ENCODE measurements around the gene DUSP22. TPM values are rescaled to one million over a fixed set of nuclear protein-coding genes. Genes with fewer than 3 reads are reported as not detected.

Gene DUSP22
- total RNA-seq, 1 experiment from 2014 or later = 25.0 TPM

- Mint-ChIP-seq H3K27me3 (ENCODE audit: low read depth) (peaks cover 2% of the 10 kb centered on the region), H3K4me1 (peaks cover 8% of the 10 kb centered on the region in 2 experiments; a peak in 3 of 4 replicates), H3K36me3 (ENCODE audit: insufficient read depth in 1 of 3, low read depth in 3 of 3) (peaks cover 18 to 49% (median 22%) of the 10 kb centered on the region in 3 experiments), H3K9me3 (peaks cover 92 to 97% of the 10 kb centered on the region in 2 experiments), H3K4me3 (no peak overlapping the region), H3K27ac (no peak overlapping the region)
- H3T11ph ChIP-seq (ENCODE audit: low read length) = no peak overlapping the region
- no peaks in the 10 kb centered on the region for H4K20me1 ChIP-seq (ENCODE audit: control insufficient read depth, insufficient read depth, insufficient read length)
- no peak overlapping the region for H4K91ac ChIP-seq (ENCODE audit: insufficient read length, low read depth, low read length)
- no peak overlapping the region for H2BK12ac ChIP-seq (ENCODE audit: insufficient read length, low read depth, low read length)
- H4K5ac ChIP-seq (ENCODE audit: insufficient read length, low read depth, low read length) = no peak overlapping the region
- no peak overlapping the region for H2AFZ ChIP-seq (ENCODE audit: low read length)
- no peak overlapping the region for H3K4me2 ChIP-seq (ENCODE audit: insufficient read depth, insufficient read length, low read length)
- H3K27ac ChIP-seq (ENCODE audit: insufficient read length, low read depth, low read length) = no peak overlapping the region
- H3K23ac ChIP-seq (ENCODE audit: insufficient read length, low read depth, low read length) = no peak overlapping the region
- H2AK5ac ChIP-seq (ENCODE audit: insufficient read length, low read length) = no peak overlapping the region
- H3K56ac ChIP-seq (ENCODE audit: insufficient read length, low read depth, low read length) = no peak overlapping the region
- H3K9ac ChIP-seq (ENCODE audit: extremely low read depth, insufficient read length, low read length) = no peak overlapping the region
- H3K27me3 ChIP-seq (ENCODE audit: insufficient read depth, low read length) = no peaks in the 10 kb centered on the region
- no peaks in the 10 kb centered on the region for H3K23me2 ChIP-seq (ENCODE audit: insufficient read length, low read depth, low read length, poor library complexity, severe bottlenecking)
- WGBS (ENCODE audit: extremely low coverage, insufficient read length, low lambda C conversion rate) = no CpG with 5 or more reads among the region's 4 CpGs
- H3K18ac ChIP-seq (ENCODE audit: insufficient read length, low read depth, low read length) = no peak overlapping the region
- H2BK15ac ChIP-seq (ENCODE audit: low read depth, low read length) = no peak overlapping the region
- H4K8ac ChIP-seq (replicated peaks; ENCODE audit: insufficient read length, low read depth, low read length) = no peak overlapping the region
- H2BK20ac ChIP-seq (ENCODE audit: low read depth, low read length, poor library complexity, severe bottlenecking) = no peak overlapping the region
- no peak overlapping the region for H2BK120ac ChIP-seq (ENCODE audit: low read depth, low read length, poor library complexity, severe bottlenecking)
- H2BK5ac ChIP-seq (ENCODE audit: insufficient read length, low read length) = no peak overlapping the region
- H3K4me1 ChIP-seq (ENCODE audit: insufficient read depth, low read length) = no peaks in the 10 kb centered on the region
- no peak for TF ChIP-seq CTCF (conservative IDR thresholded peaks at IDR 0.05)
- peaks cover 80% of the 10 kb centered on the region for H3K9me3 ChIP-seq (ENCODE audit: control insufficient read depth, low read depth, low read length)
- no peak for DNase-seq
- H3K79me2 ChIP-seq (ENCODE audit: insufficient read depth, low read length) = no peaks in the 10 kb centered on the region
- no peak overlapping the region for H3K4ac ChIP-seq (ENCODE audit: low read depth, low read length)
- no peak overlapping the region for H3K14ac ChIP-seq (ENCODE audit: insufficient read depth, low read length)
- no peaks in the 10 kb centered on the region for H3K79me1 ChIP-seq (ENCODE audit: insufficient read depth, low read depth, low read length, poor library complexity, severe bottlenecking)
These were observed 54.9 kb downstream of the DUSP22 start for GRCh38 chr6:347232-347631.

Data from H9 (cell line).